Astrocyte (in vitro differentiated cells and primary cell): ENCODE results near the gene DCLRE1A. TPM values are rescaled to one million over a fixed set of nuclear protein-coding genes. Genes with fewer than 3 reads are reported as not detected.
"Not testable (repeated sequence)": the region's sequence is repeated elsewhere in the genome, so short reads cannot be mapped to it uniquely, and the experiment has no call there.

Source experiments
- DNase-seq: peaks from one replicate; pipeline ENCODE4 v3.0.0-alpha.2; 2010; ENCODE audit warnings: low read depth
- FAIRE-seq: peaks from 2 replicates; lab custom pipeline; 2011; peaks lifted over from hg19 to GRCh38; lab: Jason Lieb, UNC
- H2AFZ ChIP-seq: 2 replicates; pipeline ENCODE4 v1.6.0; 2012; ENCODE audit warnings: low read depth, low read length, inconsistent platforms
- H3K27ac ChIP-seq: 2 replicates; pipeline ENCODE4 v1.5.1; 2011; ENCODE audit warnings: low read depth, low read length, inconsistent platforms
- H3K27me3 ChIP-seq: 2 replicates; pipeline ENCODE4 v1.6.0; 2011; ENCODE audit warnings: low read length, inconsistent platforms; ENCODE audit not compliant: insufficient read depth
- H3K36me3 ChIP-seq: 2 replicates; pipeline ENCODE4 v1.5.1; 2011; ENCODE audit warnings: low read length, inconsistent platforms; ENCODE audit not compliant: insufficient read depth
- H3K4me1 ChIP-seq: 2 replicates; pipeline ENCODE4 v1.5.1; 2011; ENCODE audit warnings: low read length, inconsistent platforms; ENCODE audit not compliant: insufficient read depth
- H3K4me2 ChIP-seq: 2 replicates; pipeline ENCODE4 v1.6.0; 2012; ENCODE audit warnings: low read length, inconsistent platforms
- H3K4me3 ChIP-seq: 2 replicates; pipeline ENCODE4 v1.5.1; 2011; ENCODE audit warnings: low read depth, mild to moderate bottlenecking, low read length, inconsistent platforms; ENCODE audit not compliant: insufficient read depth
- H3K79me2 ChIP-seq: 2 replicates; pipeline ENCODE4 v1.6.0; 2012; ENCODE audit warnings: mild to moderate bottlenecking, low read length, inconsistent platforms; ENCODE audit not compliant: insufficient read depth
- H3K9ac ChIP-seq: 2 replicates; pipeline ENCODE4 v1.6.0; 2012; ENCODE audit warnings: mild to moderate bottlenecking, low read length, inconsistent platforms
- H3K9me3 ChIP-seq: 2 replicates; pipeline ENCODE4 v1.5.1; 2012; ENCODE audit warnings: low read depth, mild to moderate bottlenecking, low read length, inconsistent platforms; ENCODE audit not compliant: insufficient read depth
- H4K20me1 ChIP-seq: 2 replicates; pipeline ENCODE4 v1.6.0; 2012; ENCODE audit warnings: low read length, inconsistent platforms; ENCODE audit not compliant: insufficient read depth
- H3K27ac Mint-ChIP-seq: one replicate; pipeline ENCODE4 v1.8.0; 2021; ENCODE audit warnings: mild to moderate bottlenecking, mixed read lengths; ENCODE audit not compliant: unreplicated experiment
- H3K27me3 Mint-ChIP-seq: one replicate; pipeline ENCODE4 v1.8.0; 2021; ENCODE audit warnings: low read depth, mixed read lengths; ENCODE audit not compliant: unreplicated experiment
- H3K36me3 Mint-ChIP-seq: one replicate; pipeline ENCODE4 v1.8.0; 2021; ENCODE audit warnings: low read depth, mixed read lengths; ENCODE audit not compliant: unreplicated experiment
- H3K4me1 Mint-ChIP-seq: one replicate; pipeline ENCODE4 v1.8.0; 2021; ENCODE audit warnings: low read depth, mixed read lengths; ENCODE audit not compliant: unreplicated experiment
- H3K4me3 Mint-ChIP-seq: one replicate; pipeline ENCODE4 v1.8.0; 2021; ENCODE audit warnings: mild to moderate bottlenecking, moderate library complexity, mixed read lengths; ENCODE audit not compliant: unreplicated experiment
- H3K9me3 Mint-ChIP-seq: one replicate; pipeline ENCODE4 v1.8.0; 2021; ENCODE audit warnings: mild to moderate bottlenecking, mixed read lengths; ENCODE audit not compliant: unreplicated experiment
- CTCF ChIP-seq: IDR thresholded peaks from 2 replicates; pipeline ENCODE4 v1.5.1; 2011; ENCODE audit warnings: low read depth, mild to moderate bottlenecking, inconsistent platforms, low read length, moderate library complexity; ENCODE audit not compliant: insufficient read depth
- EZH2 ChIP-seq: IDR thresholded peaks from 2 replicates; pipeline ENCODE4 v1.6.1; 2012; ENCODE audit warnings: mild to moderate bottlenecking, low read length, inconsistent platforms; ENCODE audit not compliant: insufficient read depth
- total RNA-seq: library from RNA; stranded (reverse); gene quantifications from 2 replicates; pipeline ENCODE4 v1.2.1, GENCODE V29; 2021

The DCLRE1A gene
- total RNA-seq, 1 donor from 2014 or later = 3.8 TPM

- no peaks in the 10 kb centered on the region for H3K27me3 ChIP-seq
- DNase-seq = no peak
- H3K4me2 ChIP-seq = no peak overlapping the region
- H3K27ac Mint-ChIP-seq = no peak overlapping the region
- peaks cover 4% of the 10 kb centered on the region for H3K36me3 ChIP-seq
- no peaks in the 10 kb centered on the region for H3K9me3 ChIP-seq
- no peaks in the 10 kb centered on the region for H3K4me1 Mint-ChIP-seq
- no peaks in the 10 kb centered on the region for H3K27me3 Mint-ChIP-seq
- H3K36me3 Mint-ChIP-seq = no peaks in the 10 kb centered on the region
- H3K79me2 ChIP-seq = no peaks in the 10 kb centered on the region
- no peaks in the 10 kb centered on the region for H3K9me3 Mint-ChIP-seq
- H3K4me3 Mint-ChIP-seq = no peak overlapping the region
- no peak for TF ChIP-seq CTCF
- no peak for TF ChIP-seq EZH2
- H3K4me1 ChIP-seq = no peaks in the 10 kb centered on the region
- FAIRE-seq = no peak
- H3K27ac ChIP-seq = no peak overlapping the region
- H3K4me3 ChIP-seq = no peak overlapping the region
- H4K20me1 ChIP-seq = no peaks in the 10 kb centered on the region
- no peak overlapping the region for H3K9ac ChIP-seq
- H2AFZ ChIP-seq = no peak overlapping the region
These were observed 9.9 kb downstream of the DCLRE1A start for GRCh38 chr10:113843972-113844485.

GRCh38 chr10:113842171-113842570 is 11.7 kb downstream of the DCLRE1A start:
- H3K4me1 Mint-ChIP-seq = no peaks in the 10 kb centered on the region
- H3K9ac ChIP-seq = no peak overlapping the region
- no peaks in the 10 kb centered on the region for H3K27me3 ChIP-seq
- H3K27ac ChIP-seq = no peak overlapping the region
- no peak overlapping the region for H3K4me3 ChIP-seq
- no peak overlapping the region for H3K27ac Mint-ChIP-seq
- TF ChIP-seq EZH2 (no peak), CTCF (no peak)
- no peaks in the 10 kb centered on the region for H3K27me3 Mint-ChIP-seq
- no peaks in the 10 kb centered on the region for H3K36me3 Mint-ChIP-seq
- H3K9me3 ChIP-seq = no peaks in the 10 kb centered on the region
- peaks cover 4% of the 10 kb centered on the region for H3K36me3 ChIP-seq
- no peak overlapping the region for H2AFZ ChIP-seq
- no peaks in the 10 kb centered on the region for H3K9me3 Mint-ChIP-seq
- H3K4me3 Mint-ChIP-seq = no peak overlapping the region
- no peaks in the 10 kb centered on the region for H4K20me1 ChIP-seq
- no peak for FAIRE-seq
- no peaks in the 10 kb centered on the region for H3K4me1 ChIP-seq
- no peak for DNase-seq
- H3K4me2 ChIP-seq = no peak overlapping the region
- H3K79me2 ChIP-seq = no peaks in the 10 kb centered on the region

- H3K4me3 Mint-ChIP-seq, H3K27me3 Mint-ChIP-seq, H4K20me1 ChIP-seq, H3K27ac ChIP-seq, H2AFZ ChIP-seq, H3K4me3 ChIP-seq, H3K27me3 ChIP-seq, FAIRE-seq, H3K4me2 ChIP-seq, H3K27ac Mint-ChIP-seq, H3K9ac ChIP-seq, DNase-seq, H3K36me3 ChIP-seq, H3K36me3 Mint-ChIP-seq, H3K4me1 ChIP-seq, H3K79me2 ChIP-seq, H3K9me3 ChIP-seq, H3K4me1 Mint-ChIP-seq, H3K9me3 Mint-ChIP-seq: not testable (repeated sequence)
These were observed 25.3 kb downstream of the DCLRE1A start for GRCh38 chr10:113828567-113828966.
